Stimulated activated CD4-positive, alpha-beta T cell treated with anti-CD3 and anti-CD28 coated beads, Interleukin-15, amount 100 ng/mL, for 48 hours (primary cell): ENCODE data around the gene C21orf91.

Experiments
- DNase-seq, 2 donors: peaks; one replicate each; pipeline ENCODE4 v3.0.0-alpha.2; 2020; ENCODE audit warnings: low read depth in 2 of 2

The C21orf91 gene

GRCh38 chr21:17797967-17798366 is 21.2 kb downstream of the C21orf91 start:
- no peak for DNase-seq

- no peak for DNase-seq
Measured at GRCh38 chr21:17796503-17796902, 22.7 kb downstream of the C21orf91 start.

DNA sequence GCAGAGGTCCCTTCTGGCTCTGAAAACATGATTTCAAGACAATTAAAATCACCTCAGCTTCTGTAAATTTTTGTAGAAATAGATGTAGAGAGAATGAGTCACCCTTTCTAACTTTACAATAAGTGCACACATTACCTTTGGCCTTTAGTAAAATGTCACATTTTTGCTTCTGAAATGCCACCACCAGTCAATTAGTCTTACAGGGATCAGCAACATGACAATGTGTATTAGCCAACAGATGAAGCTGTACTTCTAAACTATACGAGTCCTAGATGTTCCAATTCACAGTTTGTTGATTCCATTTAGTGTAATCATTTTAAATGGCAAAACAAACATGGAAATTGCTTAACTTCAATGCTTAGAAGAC is 23.1 kb downstream of the C21orf91 start:
- DNase-seq, result no peak

DNA sequence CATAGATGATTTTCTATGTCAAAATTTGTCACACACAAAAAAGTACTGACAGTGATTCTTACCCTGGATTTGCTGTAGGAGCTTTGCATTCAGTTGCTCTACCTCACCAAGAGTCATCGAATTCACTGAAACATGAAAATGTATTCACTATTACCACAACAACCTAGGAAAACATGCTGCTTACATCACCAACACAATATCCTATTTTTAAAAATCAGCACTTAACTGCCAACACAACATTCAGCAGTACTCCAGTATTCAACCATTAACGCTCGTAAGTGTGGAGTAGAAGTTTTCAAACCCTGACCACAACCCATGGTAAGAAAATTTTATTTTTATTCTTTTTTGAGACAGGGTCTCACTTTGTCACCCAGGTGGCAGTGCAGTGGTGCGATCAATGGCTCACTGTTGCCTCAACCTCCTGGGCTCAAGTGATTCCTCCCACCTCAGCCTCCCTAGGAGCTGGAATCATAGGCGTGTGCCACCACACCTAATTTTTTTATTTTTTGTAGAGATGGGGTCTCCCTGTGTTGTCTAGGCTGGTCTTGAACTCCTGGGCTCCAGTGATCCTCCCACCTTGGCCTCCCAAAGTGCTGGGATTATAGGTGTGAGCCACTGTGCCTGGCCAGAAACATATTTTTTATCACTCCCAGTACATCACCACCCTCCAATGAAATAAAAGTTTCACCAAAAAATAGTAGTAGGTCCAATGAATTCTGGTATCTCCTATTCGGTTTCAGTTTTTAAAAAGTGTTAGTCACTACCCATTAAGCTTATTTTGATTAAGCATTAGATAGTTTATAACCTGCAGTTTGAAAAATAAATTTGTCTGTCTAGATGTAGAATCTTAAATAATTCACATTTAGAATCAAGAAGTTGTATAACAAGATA is 23.8 kb downstream of the C21orf91 start:
- DNase-seq, result no peak

DNA sequence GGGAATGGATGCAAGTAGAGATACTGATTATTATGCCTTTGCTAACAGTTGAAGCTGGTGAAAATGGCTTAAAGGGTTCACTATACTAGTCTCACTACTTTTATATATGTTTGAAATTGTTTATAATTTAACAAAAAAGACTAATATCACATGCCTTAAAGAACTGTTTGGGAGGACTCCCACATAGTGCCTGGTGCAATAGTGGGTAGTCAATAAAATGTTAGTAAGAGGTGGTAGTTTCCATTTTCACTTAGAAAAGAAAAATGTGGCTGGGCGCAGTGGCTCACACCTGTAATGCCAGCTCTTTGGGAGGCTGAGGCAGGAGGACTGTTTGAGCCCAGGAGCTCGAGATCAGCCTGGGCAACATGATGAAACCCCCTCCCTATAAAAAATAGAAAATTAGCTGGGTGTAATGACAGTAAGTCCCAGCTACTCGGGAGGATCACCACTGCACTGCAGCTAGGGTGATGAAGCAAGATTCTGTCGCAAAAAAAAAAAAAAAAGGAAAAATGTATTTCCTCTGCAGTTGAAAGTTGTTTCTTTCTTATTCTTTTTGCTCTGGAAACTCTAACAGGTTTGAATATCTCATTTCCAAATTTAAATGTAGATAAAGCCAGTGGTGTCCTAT is 24.5 kb downstream of the C21orf91 start:
- no peak for DNase-seq

- no peak for DNase-seq
Measured at GRCh38 chr21:17793246-17794123, 25.7 kb downstream of the C21orf91 start.

DNA sequence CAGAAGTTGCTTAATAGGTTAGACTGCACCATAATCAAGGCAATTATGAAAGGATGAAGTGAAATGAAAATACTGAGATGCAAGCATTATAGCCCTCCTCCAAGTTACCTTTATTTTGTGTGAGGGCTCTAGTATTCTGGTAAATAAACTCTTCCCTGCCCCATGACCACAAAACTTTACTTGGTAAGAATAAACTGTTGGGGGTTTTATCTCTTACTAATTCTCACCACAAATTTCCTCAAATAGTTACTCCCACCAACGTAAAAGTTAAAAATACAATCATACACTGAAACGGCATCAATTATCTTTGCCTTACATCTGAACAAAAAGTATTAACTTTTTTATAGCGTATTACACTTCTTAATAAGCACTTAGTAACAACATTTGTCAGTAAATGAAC is 29.5 kb downstream of the C21orf91 start:
- DNase-seq, result no peak

GRCh38 chr21:17789069-17789468 is 30.1 kb downstream of the C21orf91 start:
- DNase-seq, result no peak

GRCh38 chr21:17786851-17787181 is 32.3 kb downstream of the C21orf91 start:
- no peak for DNase-seq

- no peak for DNase-seq
Measured at GRCh38 chr21:17786071-17786850, 32.9 kb downstream of the C21orf91 start.

GRCh38 chr21:17785403-17785788 is 33.8 kb downstream of the C21orf91 start:
- DNase-seq, result no peak

DNA sequence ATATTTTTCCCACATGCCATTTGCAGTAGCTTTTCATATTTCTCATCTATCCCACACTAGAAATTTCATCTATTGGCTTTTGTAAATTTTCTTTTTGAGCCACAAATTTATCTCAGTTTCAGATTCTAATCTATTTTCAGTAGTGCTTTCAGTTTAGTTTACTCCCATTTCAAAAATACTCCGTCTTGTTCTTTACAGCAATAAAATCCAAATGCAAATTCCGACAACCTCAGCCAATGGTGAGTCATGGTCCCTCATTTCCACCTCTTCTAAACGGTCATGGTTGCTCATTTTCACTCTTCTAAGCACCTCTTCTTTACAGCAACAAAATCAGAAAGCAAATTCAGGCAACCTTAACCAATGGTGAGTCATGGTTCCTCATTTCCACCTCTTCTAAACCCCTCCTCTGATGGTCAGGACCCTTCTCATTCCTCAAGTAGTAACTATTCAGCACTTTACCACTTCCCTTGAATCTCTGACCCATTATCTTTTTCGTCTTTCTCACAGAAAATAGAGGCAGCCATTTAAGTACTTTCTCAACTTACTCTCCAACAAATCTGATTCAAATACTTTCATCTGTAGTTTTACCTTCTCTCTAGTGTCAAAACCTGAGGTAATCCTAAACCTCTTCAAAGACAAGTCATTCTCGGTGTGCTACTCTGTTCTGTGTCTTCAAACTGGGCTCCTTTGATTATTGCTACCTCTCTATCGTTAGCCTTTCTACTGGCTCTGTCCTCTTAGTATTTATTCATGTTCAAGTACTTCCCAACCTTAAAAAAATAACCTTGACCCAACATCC is 34.4 kb downstream of the C21orf91 start:
- DNase-seq, result no peak

DNA sequence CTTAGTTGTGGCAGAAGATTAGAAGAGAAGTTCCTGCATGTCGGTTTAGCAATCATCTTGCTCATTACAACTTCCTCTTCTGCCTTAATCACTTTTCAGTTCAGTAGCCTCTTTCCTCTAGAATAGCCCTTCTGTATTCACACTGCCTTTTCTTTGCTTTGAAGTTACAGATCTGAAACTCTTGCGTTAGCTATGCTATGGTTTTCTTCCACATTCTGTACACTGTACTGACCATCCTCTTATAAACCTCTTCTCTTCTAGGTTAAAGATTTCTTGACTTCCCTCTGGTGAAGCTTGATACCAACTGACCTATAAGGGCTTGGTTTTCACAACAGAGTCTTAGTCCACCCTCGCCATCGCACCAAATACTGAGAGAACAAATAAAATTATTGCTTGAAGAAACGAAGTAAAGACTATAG is 35.0 kb downstream of the C21orf91 start:
- DNase-seq, result no peak

DNA sequence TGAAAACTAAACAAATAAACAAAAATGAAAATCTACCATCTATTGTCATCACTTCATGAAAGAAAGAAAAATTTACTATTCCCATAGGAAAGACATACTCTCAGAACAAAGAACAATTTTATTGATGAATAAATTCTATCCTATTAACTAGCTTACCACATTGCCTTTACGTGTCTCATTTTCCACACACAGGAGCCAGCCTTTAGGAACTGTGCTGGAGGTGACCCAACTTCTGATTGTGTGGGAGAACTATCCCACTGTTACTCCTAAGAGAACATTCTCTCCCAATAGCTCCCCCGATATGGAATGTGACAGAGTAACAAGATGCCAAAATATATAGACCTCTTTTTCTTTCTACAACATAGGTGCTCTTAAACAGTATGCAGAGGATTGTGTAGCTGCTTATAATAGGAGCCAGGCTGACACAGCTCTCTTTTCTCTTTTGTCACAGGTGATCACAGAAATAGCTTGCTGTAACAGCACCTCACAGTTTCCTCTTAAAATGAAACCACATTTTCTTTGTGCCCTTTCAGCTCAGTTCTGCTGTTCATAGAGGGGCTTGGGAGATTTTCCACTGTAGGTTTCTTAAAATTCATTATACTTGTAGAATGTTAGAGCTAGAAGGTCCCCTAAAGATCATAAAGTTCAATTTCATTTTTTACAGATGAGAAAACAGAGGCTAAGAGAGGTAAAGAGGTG is 35.5 kb downstream of the C21orf91 start:
- DNase-seq, result no peak

DNA sequence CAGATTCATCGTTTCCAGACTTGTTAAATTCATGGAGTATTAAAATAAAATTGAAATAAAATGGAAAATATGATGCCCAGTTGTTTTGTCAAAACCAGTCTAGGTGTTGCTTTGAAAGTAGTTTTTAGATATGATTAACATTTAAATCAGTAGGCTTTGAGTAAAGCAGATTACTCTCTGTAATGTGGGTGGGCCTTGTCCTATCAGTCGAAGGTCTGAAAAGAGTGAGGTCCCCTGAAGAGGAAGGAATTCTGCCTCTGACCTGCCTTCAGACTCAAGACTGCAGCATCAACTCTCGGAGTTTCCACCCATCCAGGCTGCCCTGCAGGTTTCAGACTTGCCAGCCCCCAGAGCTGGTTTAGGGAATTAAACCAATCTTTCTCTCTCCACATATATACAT is 36.2 kb downstream of the C21orf91 start:
- no peak for DNase-seq

DNA sequence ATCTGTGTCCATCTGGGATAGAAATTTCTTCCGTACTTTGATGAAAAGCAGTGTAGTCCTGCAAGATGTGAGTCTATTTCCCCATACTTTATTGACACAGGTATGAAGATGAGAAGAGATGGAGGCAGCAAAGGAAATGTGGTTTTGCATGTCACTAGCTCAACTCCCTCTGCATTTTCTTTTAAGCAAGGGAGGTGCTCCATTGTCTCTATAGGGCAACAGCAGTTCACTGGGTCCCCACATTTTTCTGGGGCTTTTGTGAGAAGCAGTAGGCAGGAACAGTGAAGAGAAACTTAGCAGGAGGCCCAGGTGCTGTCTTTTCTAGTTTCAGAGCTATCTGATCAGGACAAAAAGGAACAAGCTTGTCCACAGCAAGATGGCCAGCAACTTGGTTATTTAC is 37.1 kb downstream of the C21orf91 start:
- no peak for DNase-seq

DNA sequence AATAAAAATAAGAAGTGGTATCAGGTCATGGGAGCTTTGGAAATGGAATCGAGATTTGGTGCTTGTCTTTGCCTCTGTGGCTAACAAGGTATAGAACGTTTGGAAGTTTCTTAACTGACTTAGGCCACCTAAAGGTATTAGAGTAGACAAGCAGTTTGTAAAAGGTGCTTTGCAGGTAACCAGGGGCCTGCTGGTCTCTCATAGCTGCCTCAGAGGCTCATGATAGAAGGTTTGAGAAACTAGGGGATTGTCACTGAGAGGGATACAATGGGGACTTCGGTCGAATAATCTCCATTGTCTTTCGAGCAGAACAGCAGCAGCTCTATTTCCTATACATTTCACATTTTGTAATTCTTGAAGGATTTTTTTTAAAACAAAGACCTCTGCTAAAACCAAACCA is 37.6 kb downstream of the C21orf91 start:
- no peak for DNase-seq

DNA sequence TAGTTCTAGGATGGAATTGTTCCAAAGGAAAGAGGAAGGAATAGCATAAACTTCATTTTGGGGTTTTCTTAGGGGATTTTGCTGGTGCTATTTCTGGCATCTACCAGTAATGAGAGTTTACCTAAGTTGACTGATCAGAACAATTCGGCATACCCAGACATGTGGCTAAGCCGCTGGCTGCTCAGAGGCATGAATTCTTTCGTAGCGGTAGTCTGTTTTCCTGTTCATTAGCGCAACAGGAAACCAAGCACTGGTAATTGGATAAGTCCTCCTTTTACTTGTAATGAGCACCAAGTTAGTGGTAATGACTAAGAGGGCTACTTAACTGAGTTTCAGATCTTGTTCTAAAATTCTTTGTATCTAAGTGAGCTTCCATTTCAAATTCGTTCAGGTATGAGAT is 38.6 kb downstream of the C21orf91 start:
- DNase-seq, result no peak

DNA sequence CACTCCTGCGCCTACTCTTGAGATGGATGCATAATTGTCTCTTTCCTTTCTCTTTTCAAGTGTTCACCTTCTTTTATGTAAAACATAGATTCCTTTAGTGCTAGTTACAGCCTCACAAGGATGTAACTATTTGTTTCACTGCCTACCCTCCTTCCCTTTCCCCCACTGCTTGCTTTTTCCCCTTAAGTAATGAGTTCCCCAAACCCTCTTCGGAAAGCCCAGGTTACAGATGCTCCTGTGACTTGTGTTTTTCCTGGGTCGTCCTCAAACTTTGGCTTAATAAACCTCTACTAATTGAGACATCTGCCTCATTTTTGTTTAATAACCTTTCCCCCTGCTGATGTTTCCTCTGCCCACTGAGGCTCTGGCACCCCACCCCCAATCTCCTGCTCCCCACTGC is 39.2 kb downstream of the C21orf91 start:
- no peak for DNase-seq

- no peak for DNase-seq
Measured at GRCh38 chr21:17779496-17779895, 39.7 kb downstream of the C21orf91 start.
